Measurements from ENCODE around the gene HOXB5. TPM values are rescaled to one million over a fixed set of nuclear protein-coding genes. Genes with fewer than 3 reads are reported as not detected.

HOXB5 gene
- total RNA-seq, 1 experiment from 2014 or later, result 0.95 TPM

- Histone ChIP-seq H3K27ac (ENCODE audit: low read length) (no peak overlapping the region), H3K4me1 (ENCODE audit: insufficient read depth, low read length) (no peaks in the 10 kb centered on the region), H3K9me3 (ENCODE audit: low read length) (no peaks in the 10 kb centered on the region), H3K9me2 (replicated peaks; ENCODE audit: low read length) (no peaks in the 10 kb centered on the region), H3K9ac (ENCODE audit: low read length) (no peak overlapping the region), H3K36me3 (ENCODE audit: low read depth, low read length) (no peaks in the 10 kb centered on the region), H3K79me2 (ENCODE audit: low read length) (no peaks in the 10 kb centered on the region), H3K4me3 (ENCODE audit: low read length) (no peak overlapping the region), H2AFZ (ENCODE audit: low read length) (no peak overlapping the region), H3K4me2 (ENCODE audit: low read length) (no peak overlapping the region), H4K20me1 (ENCODE audit: low read length) (no peaks in the 10 kb centered on the region), H3K27me3 (ENCODE audit: low read length) (no peaks in the 10 kb centered on the region), H3F3A (ENCODE audit: low read length, unreplicated experiment) (no peaks in the 10 kb centered on the region)
- ATAC-seq (no peak), DNase-seq (no peak)
- CTCF ChIA-PET, result no interaction called here
- no TSS peak for BruUV-seq (replicated peaks)
- TF ChIP-seq EZH2phosphoT487 (IDR thresholded peaks at IDR 0.05; ENCODE audit: borderline replicate concordance, low read length) (no peak), CTCF (conservative IDR thresholded peaks at IDR 0.05; ENCODE audit: low read depth, low read length) (no peak), EZH2 (IDR thresholded peaks at IDR 0.05; ENCODE audit: low read length, unreplicated experiment) (no peak)
- intact Hi-C loops (cut with micrococcal nuclease), result no loop called here
- POLR2A ChIA-PET (ENCODE audit: unreplicated experiment), result no interaction called here
Measured at GRCh38 chr17:48567646-48568354, 25.8 kb downstream of the HOXB5 start.

- Histone ChIP-seq H3K36me3 (ENCODE audit: low read depth, low read length) (no peaks in the 10 kb centered on the region), H3K9ac (ENCODE audit: low read length) (no peak overlapping the region), H3K4me2 (ENCODE audit: low read length) (no peak overlapping the region), H3K79me2 (ENCODE audit: low read length) (no peaks in the 10 kb centered on the region), H3K9me3 (ENCODE audit: low read length) (no peaks in the 10 kb centered on the region), H3K4me3 (ENCODE audit: low read length) (no peak overlapping the region), H4K20me1 (ENCODE audit: low read length) (no peaks in the 10 kb centered on the region), H3F3A (ENCODE audit: low read length, unreplicated experiment) (no peaks in the 10 kb centered on the region), H3K27me3 (ENCODE audit: low read length) (no peaks in the 10 kb centered on the region), H3K4me1 (ENCODE audit: insufficient read depth, low read length) (no peaks in the 10 kb centered on the region), H3K27ac (ENCODE audit: low read length) (no peak overlapping the region), H3K9me2 (replicated peaks; ENCODE audit: low read length) (no peaks in the 10 kb centered on the region), H2AFZ (ENCODE audit: low read length) (no peak overlapping the region)
- intact Hi-C loops (cut with micrococcal nuclease), result no loop called here
- CTCF ChIA-PET, result no interaction called here
- POLR2A ChIA-PET (ENCODE audit: unreplicated experiment), result interaction anchor here (0.6 kb wide), 1 partner anchor 10 kb away, joined by 4 read pairs; no protein-coding TSS in a partner anchor
- TF ChIP-seq EZH2 (IDR thresholded peaks at IDR 0.05; ENCODE audit: low read length, unreplicated experiment) (no peak), CTCF (conservative IDR thresholded peaks at IDR 0.05; ENCODE audit: low read depth, low read length) (no peak), EZH2phosphoT487 (IDR thresholded peaks at IDR 0.05; ENCODE audit: borderline replicate concordance, low read length) (no peak)
- BruUV-seq (replicated peaks), result no TSS peak
- no peak for DNase-seq
- ATAC-seq, result no peak
Measured at GRCh38 chr17:48567209-48567608, 26.4 kb downstream of the HOXB5 start.

- ChIA-PET CTCF (interaction anchor here (0.6 kb wide), 1 partner anchor 11 kb away, joined by 3 read pairs; no protein-coding TSS in a partner anchor), POLR2A (ENCODE audit: unreplicated experiment) (interaction anchor here (0.6 kb wide), 1 partner anchor 9 kb away, joined by 4 read pairs; no protein-coding TSS in a partner anchor)
- Histone ChIP-seq H3K79me2 (ENCODE audit: low read length) (no peaks in the 10 kb centered on the region), H3K4me3 (ENCODE audit: low read length) (no peak overlapping the region), H2AFZ (ENCODE audit: low read length) (no peak overlapping the region), H3K27me3 (ENCODE audit: low read length) (no peaks in the 10 kb centered on the region), H3F3A (ENCODE audit: low read length, unreplicated experiment) (no peaks in the 10 kb centered on the region), H3K4me2 (ENCODE audit: low read length) (no peak overlapping the region), H4K20me1 (ENCODE audit: low read length) (no peaks in the 10 kb centered on the region), H3K9ac (ENCODE audit: low read length) (no peak overlapping the region), H3K9me2 (replicated peaks; ENCODE audit: low read length) (no peaks in the 10 kb centered on the region), H3K9me3 (ENCODE audit: low read length) (no peaks in the 10 kb centered on the region), H3K27ac (ENCODE audit: low read length) (no peak overlapping the region), H3K4me1 (ENCODE audit: insufficient read depth, low read length) (no peaks in the 10 kb centered on the region), H3K36me3 (ENCODE audit: low read depth, low read length) (no peaks in the 10 kb centered on the region)
- BruUV-seq (replicated peaks), result no TSS peak
- intact Hi-C loops (cut with micrococcal nuclease), result no loop called here
- TF ChIP-seq EZH2 (IDR thresholded peaks at IDR 0.05; ENCODE audit: low read length, unreplicated experiment) (no peak), EZH2phosphoT487 (IDR thresholded peaks at IDR 0.05; ENCODE audit: borderline replicate concordance, low read length) (no peak)
- ATAC-seq (no peak), DNase-seq (no peak)
Measured at GRCh38 chr17:48566717-48567116, 26.9 kb downstream of the HOXB5 start.

Data from PC-3 (cell line).